ENCODE data around the gene C1QTNF9.

DNA sequence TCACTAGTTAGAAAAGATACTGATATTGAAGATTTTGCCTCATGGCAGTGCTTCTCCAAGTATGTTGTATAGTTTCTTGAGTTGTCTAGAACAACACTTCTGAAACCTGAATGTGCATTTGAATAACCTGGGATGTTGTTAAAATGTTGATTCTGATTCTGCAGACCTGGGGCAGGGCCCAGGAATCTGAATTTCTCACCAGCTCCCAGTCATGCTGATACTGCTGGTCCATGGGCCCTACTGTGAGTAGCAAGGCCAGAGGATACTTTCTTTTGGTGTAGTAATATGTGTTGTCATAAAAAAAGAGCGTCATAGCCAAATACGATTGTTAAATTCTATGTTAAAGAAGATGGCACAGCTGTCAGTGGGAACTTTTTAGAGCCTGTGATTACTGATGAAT lies 41.6 kb upstream of the C1QTNF9 start:
- TF ChIP-seq, protein P1, sequence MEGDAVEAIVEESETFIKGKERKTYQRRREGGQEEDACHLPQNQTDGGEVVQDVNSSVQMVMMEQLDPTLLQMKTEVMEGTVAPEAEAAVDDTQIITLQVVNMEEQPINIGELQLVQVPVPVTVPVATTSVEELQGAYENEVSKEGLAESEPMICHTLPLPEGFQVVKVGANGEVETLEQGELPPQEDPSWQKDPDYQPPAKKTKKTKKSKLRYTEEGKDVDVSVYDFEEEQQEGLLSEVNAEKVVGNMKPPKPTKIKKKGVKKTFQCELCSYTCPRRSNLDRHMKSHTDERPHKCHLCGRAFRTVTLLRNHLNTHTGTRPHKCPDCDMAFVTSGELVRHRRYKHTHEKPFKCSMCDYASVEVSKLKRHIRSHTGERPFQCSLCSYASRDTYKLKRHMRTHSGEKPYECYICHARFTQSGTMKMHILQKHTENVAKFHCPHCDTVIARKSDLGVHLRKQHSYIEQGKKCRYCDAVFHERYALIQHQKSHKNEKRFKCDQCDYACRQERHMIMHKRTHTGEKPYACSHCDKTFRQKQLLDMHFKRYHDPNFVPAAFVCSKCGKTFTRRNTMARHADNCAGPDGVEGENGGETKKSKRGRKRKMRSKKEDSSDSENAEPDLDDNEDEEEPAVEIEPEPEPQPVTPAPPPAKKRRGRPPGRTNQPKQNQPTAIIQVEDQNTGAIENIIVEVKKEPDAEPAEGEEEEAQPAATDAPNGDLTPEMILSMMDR (IDR thresholded peaks at IDR 0.05; ENCODE audit: poor library complexity) = no peak
- TF ChIP-seq EZH2 (IDR thresholded peaks at IDR 0.05; ENCODE audit: borderline replicate concordance) = no peak
- TF ChIP-seq EZH2phosphoT487 (IDR thresholded peaks at IDR 0.05; ENCODE audit: low read depth, severe bottlenecking, unreplicated experiment) = no peak
